Activated CD4-positive, alpha-beta T cell treated with anti-CD3 and anti-CD28 coated beads, Interleukin-2, amount 10 ng/mL, durations not matched to agents 7 days and 5 days (primary cell): ENCODE results near the gene DUSP15. TPM values are rescaled to one million over a fixed set of nuclear protein-coding genes. Genes with fewer than 3 reads are reported as not detected.

ENCODE experiments used
- CTCF ChIA-PET: fragments of 350-600 bp; sonication (Branson Sonifier 250); formaldehyde crosslinking; loops from one replicate; lab custom pipeline; 2021; ENCODE audit warnings: antibody characterized with exemption; lab: Charles Lee
- POLR2A ChIA-PET: fragments of 350-600 bp; sonication (Branson Sonifier 250); formaldehyde crosslinking; loops from one replicate; lab custom pipeline; 2021; ENCODE audit warnings: antibody characterized with exemption; lab: Charles Lee
- DNase-seq: peaks from one replicate; pipeline ENCODE4 v3.0.0-alpha.2; 2020
- H3K27ac Mint-ChIP-seq: one replicate; pipeline ENCODE4 v1.8.0; 2021; ENCODE audit warnings: mild to moderate bottlenecking, moderate library complexity, mixed read lengths
- H3K27me3 Mint-ChIP-seq: one replicate; pipeline ENCODE4 v1.8.0; 2021; ENCODE audit warnings: mixed read lengths
- H3K36me3 Mint-ChIP-seq: one replicate; pipeline ENCODE4 v1.8.0; 2021; ENCODE audit warnings: low read depth, mixed read lengths
- H3K4me1 Mint-ChIP-seq: one replicate; pipeline ENCODE4 v1.8.0; 2021; ENCODE audit warnings: mixed read lengths
- H3K4me3 Mint-ChIP-seq: one replicate; pipeline ENCODE4 v1.8.0; 2021; ENCODE audit warnings: mild to moderate bottlenecking, moderate library complexity, mixed read lengths
- H3K9me3 Mint-ChIP-seq: one replicate; pipeline ENCODE4 v1.8.0; 2021; ENCODE audit warnings: mixed read lengths
- total RNA-seq, 2 experiments: library from RNA; stranded (reverse); gene quantifications; one replicate each; pipeline ENCODE4 v1.2.3, GENCODE V29; 2021

The DUSP15 gene
- total RNA-seq, 2 experiments from 2014 or later, result not detected

GRCh38 chr20:31839782-31840487 lies 30.4 kb downstream of the DUSP15 start:
- Mint-ChIP-seq H3K4me3 (no peak overlapping the region), H3K36me3 (no peaks in the 10 kb centered on the region), H3K9me3 (no peaks in the 10 kb centered on the region), H3K4me1 (peaks cover 14% of the 10 kb centered on the region), H3K27me3 (no peaks in the 10 kb centered on the region), H3K27ac (no peak overlapping the region)
- DNase-seq, result no peak
- POLR2A ChIA-PET, result no interaction called here
- CTCF ChIA-PET, result interaction anchor here (4.7 kb wide), 1 partner anchor 17 kb away, joined by 18 read pairs; no protein-coding TSS in a partner anchor

GRCh38 chr20:31838646-31839292 lies 31.6 kb downstream of the DUSP15 start:
- H3K27me3 Mint-ChIP-seq, result no peaks in the 10 kb centered on the region
- H3K36me3 Mint-ChIP-seq, result no peaks in the 10 kb centered on the region
- H3K4me3 Mint-ChIP-seq, result no peak overlapping the region
- DNase-seq, result no peak
- ChIA-PET CTCF (interaction anchor here (0.9 to 4.7 kb wide), 4 partner anchors 8 to 193 kb away, joined by 3 to 18 read pairs (median 6); no protein-coding TSS in a partner anchor), POLR2A (no interaction called here)
- H3K9me3 Mint-ChIP-seq, result no peaks in the 10 kb centered on the region
- peaks cover 14% of the 10 kb centered on the region for H3K4me1 Mint-ChIP-seq
- H3K27ac Mint-ChIP-seq, result no peak overlapping the region

- no peaks in the 10 kb centered on the region for H3K36me3 Mint-ChIP-seq
- no peaks in the 10 kb centered on the region for H3K9me3 Mint-ChIP-seq
- no peaks in the 10 kb centered on the region for H3K27me3 Mint-ChIP-seq
- POLR2A ChIA-PET, result no interaction called here
- peaks cover 14% of the 10 kb centered on the region for H3K4me1 Mint-ChIP-seq
- no peak overlapping the region for H3K4me3 Mint-ChIP-seq
- H3K27ac Mint-ChIP-seq, result no peak overlapping the region
- no peak for DNase-seq
- CTCF ChIA-PET, result interaction anchor here (0.9 to 4.7 kb wide), 9 partner anchors 9 to 194 kb away, joined by 3 to 18 read pairs (median 3); partner anchors contain the start of gene PDRG1
These were observed 32.4 kb downstream of the DUSP15 start for GRCh38 chr20:31837896-31838397.

GRCh38 chr20:31836853-31837608 lies 33.3 kb downstream of the DUSP15 start:
- Mint-ChIP-seq H3K4me3 (no peak overlapping the region), H3K9me3 (no peaks in the 10 kb centered on the region), H3K4me1 (peaks cover 14% of the 10 kb centered on the region), H3K36me3 (no peaks in the 10 kb centered on the region), H3K27ac (no peak overlapping the region), H3K27me3 (no peaks in the 10 kb centered on the region)
- POLR2A ChIA-PET, result no interaction called here
- DNase-seq, result no peak
- CTCF ChIA-PET, result interaction anchor here (0.6 to 4.7 kb wide), 10 partner anchors 10 to 115 kb away, joined by 3 to 18 read pairs (median 3); partner anchors contain the start of gene PDRG1

- H3K27me3 Mint-ChIP-seq, result no peaks in the 10 kb centered on the region
- H3K9me3 Mint-ChIP-seq, result no peaks in the 10 kb centered on the region
- H3K27ac Mint-ChIP-seq, result peak overlapping the region; percentile 48
- H3K4me1 Mint-ChIP-seq, result peaks cover 14% of the 10 kb centered on the region
- ChIA-PET CTCF (interaction anchor here (1.7 to 4.7 kb wide), 4 partner anchors 9 to 20 kb away, joined by 4 to 18 read pairs (median 8); no protein-coding TSS in a partner anchor), POLR2A (no interaction called here)
- DNase-seq, result peak; percentile 23
- no peaks in the 10 kb centered on the region for H3K36me3 Mint-ChIP-seq
- no peak overlapping the region for H3K4me3 Mint-ChIP-seq
These were observed 34.1 kb downstream of the DUSP15 start for GRCh38 chr20:31835977-31836852.

- no peak for DNase-seq
- H3K4me1 Mint-ChIP-seq, result peaks cover 14% of the 10 kb centered on the region
- H3K4me3 Mint-ChIP-seq, result no peak overlapping the region
- H3K27me3 Mint-ChIP-seq, result no peaks in the 10 kb centered on the region
- ChIA-PET CTCF (interaction anchor here (1.7 to 4.7 kb wide), 2 partner anchors 13 to 20 kb away, joined by 4 to 18 read pairs; no protein-coding TSS in a partner anchor), POLR2A (no interaction called here)
- H3K36me3 Mint-ChIP-seq, result no peaks in the 10 kb centered on the region
- no peak overlapping the region for H3K27ac Mint-ChIP-seq
- H3K9me3 Mint-ChIP-seq, result no peaks in the 10 kb centered on the region
These were observed 34.8 kb downstream of the DUSP15 start for GRCh38 chr20:31835554-31835953.

- Mint-ChIP-seq H3K9me3 (no peaks in the 10 kb centered on the region), H3K36me3 (no peaks in the 10 kb centered on the region), H3K4me1 (peaks cover 14% of the 10 kb centered on the region), H3K4me3 (no peak overlapping the region), H3K27me3 (no peaks in the 10 kb centered on the region), H3K27ac (no peak overlapping the region)
- ChIA-PET POLR2A (no interaction called here), CTCF (interaction anchor here (0.9 to 1.0 kb wide), 2 partner anchors 9 to 13 kb away, joined by 3 to 4 read pairs; no protein-coding TSS in a partner anchor)
- no peak for DNase-seq
These were observed 36.3 kb downstream of the DUSP15 start for GRCh38 chr20:31833931-31834521.

GRCh38 chr20:31833130-31833930 lies 37.0 kb downstream of the DUSP15 start:
- ChIA-PET POLR2A (no interaction called here), CTCF (no interaction called here)
- Mint-ChIP-seq H3K9me3 (no peaks in the 10 kb centered on the region), H3K27ac (peak overlapping the region; percentile 52), H3K4me1 (peaks cover 14% of the 10 kb centered on the region), H3K27me3 (no peaks in the 10 kb centered on the region), H3K4me3 (no peak overlapping the region), H3K36me3 (no peaks in the 10 kb centered on the region)
- DNase-seq, result peak; percentile 63

- Mint-ChIP-seq H3K9me3 (no peaks in the 10 kb centered on the region), H3K4me1 (peaks cover 14% of the 10 kb centered on the region), H3K36me3 (no peaks in the 10 kb centered on the region), H3K4me3 (no peak overlapping the region), H3K27ac (no peak overlapping the region), H3K27me3 (no peaks in the 10 kb centered on the region)
- ChIA-PET POLR2A (no interaction called here), CTCF (no interaction called here)
- DNase-seq, result no peak
These were observed 38.5 kb downstream of the DUSP15 start for GRCh38 chr20:31831771-31832306.

- POLR2A ChIA-PET, result no interaction called here
- H3K4me3 Mint-ChIP-seq, result no peak overlapping the region
- peaks cover 10% of the 10 kb centered on the region for H3K4me1 Mint-ChIP-seq
- CTCF ChIA-PET, result interaction anchor here (0.7 to 1.4 kb wide), 2 partner anchors 16 to 157 kb away, joined by 3 read pairs; no protein-coding TSS in a partner anchor
- H3K36me3 Mint-ChIP-seq, result no peaks in the 10 kb centered on the region
- H3K9me3 Mint-ChIP-seq, result no peaks in the 10 kb centered on the region
- H3K27me3 Mint-ChIP-seq, result no peaks in the 10 kb centered on the region
- H3K27ac Mint-ChIP-seq, result no peak overlapping the region
- DNase-seq, result no peak
These were observed 39.1 kb downstream of the DUSP15 start for GRCh38 chr20:31831211-31831610.
